Measurements from ENCODE around the gene IL15RA. TPM values are rescaled to one million over a fixed set of nuclear protein-coding genes. Genes with fewer than 3 reads are reported as not detected.

IL15RA gene
- total RNA-seq, 1 donor from 2014 or later = 0.40 TPM

- H3K27me3 Mint-ChIP-seq (ENCODE audit: unreplicated experiment) = no peaks in the 10 kb centered on the region
- H3K27ac Mint-ChIP-seq (ENCODE audit: unreplicated experiment) = no peak overlapping the region
- TF ChIP-seq CTCF (IDR thresholded peaks at IDR 0.05) = no peak
- H3K4me3 Mint-ChIP-seq (ENCODE audit: unreplicated experiment) = no peak overlapping the region
- no peak for DNase-seq (ENCODE audit: extremely low spot score, unreplicated experiment)
- H3K36me3 Mint-ChIP-seq (ENCODE audit: unreplicated experiment) = peaks cover 48% of the 10 kb centered on the region
- H3K4me1 Mint-ChIP-seq (ENCODE audit: unreplicated experiment) = no peaks in the 10 kb centered on the region
- no peaks in the 10 kb centered on the region for H3K9me3 Mint-ChIP-seq (ENCODE audit: unreplicated experiment)
These were observed 45.0 kb downstream of the IL15RA start for GRCh38 chr10:5932345-5932744.

- H3K27me3 Mint-ChIP-seq (ENCODE audit: unreplicated experiment) = no peaks in the 10 kb centered on the region
These were observed 47.1 kb downstream of the IL15RA start for GRCh38 chr10:5930272-5930671.

GRCh38 chr10:5929442-5929841 lies 47.9 kb downstream of the IL15RA start:
- H3K27ac Mint-ChIP-seq (ENCODE audit: unreplicated experiment) = no peak overlapping the region
- H3K27me3 Mint-ChIP-seq (ENCODE audit: unreplicated experiment) = no peaks in the 10 kb centered on the region
- no peak for TF ChIP-seq CTCF (IDR thresholded peaks at IDR 0.05)
- DNase-seq (ENCODE audit: extremely low spot score, unreplicated experiment) = no peak
- no peak overlapping the region for H3K4me3 Mint-ChIP-seq (ENCODE audit: unreplicated experiment)
- H3K36me3 Mint-ChIP-seq (ENCODE audit: unreplicated experiment) = peaks cover 35% of the 10 kb centered on the region
- H3K9me3 Mint-ChIP-seq (ENCODE audit: unreplicated experiment) = no peaks in the 10 kb centered on the region
- H3K4me1 Mint-ChIP-seq (ENCODE audit: unreplicated experiment) = no peaks in the 10 kb centered on the region

More at GRCh38 chr10:5930272-5930671, 47.1 kb downstream of the IL15RA start:
- Mint-ChIP-seq H3K9me3 (ENCODE audit: unreplicated experiment) (no peaks in the 10 kb centered on the region), H3K4me3 (ENCODE audit: unreplicated experiment) (no peak overlapping the region), H3K4me1 (ENCODE audit: unreplicated experiment) (no peaks in the 10 kb centered on the region), H3K27ac (ENCODE audit: unreplicated experiment) (no peak overlapping the region), H3K36me3 (ENCODE audit: unreplicated experiment) (peaks cover 36% of the 10 kb centered on the region)
- DNase-seq (ENCODE audit: extremely low spot score, unreplicated experiment) = no peak
- no peak for TF ChIP-seq CTCF (IDR thresholded peaks at IDR 0.05)

- Mint-ChIP-seq H3K9me3 (ENCODE audit: unreplicated experiment) (no peaks in the 10 kb centered on the region), H3K27ac (ENCODE audit: unreplicated experiment) (no peak overlapping the region), H3K4me3 (ENCODE audit: unreplicated experiment) (no peak overlapping the region), H3K27me3 (ENCODE audit: unreplicated experiment) (no peaks in the 10 kb centered on the region), H3K36me3 (ENCODE audit: unreplicated experiment) (peaks cover 43% of the 10 kb centered on the region), H3K4me1 (ENCODE audit: unreplicated experiment) (no peaks in the 10 kb centered on the region)
- no peak for TF ChIP-seq CTCF (IDR thresholded peaks at IDR 0.05)
- no peak for DNase-seq (ENCODE audit: extremely low spot score, unreplicated experiment)
These were observed 50.0 kb downstream of the IL15RA start for GRCh38 chr10:5927306-5927705.

- H3K27me3 Mint-ChIP-seq (ENCODE audit: unreplicated experiment) = no peaks in the 10 kb centered on the region
- H3K4me1 Mint-ChIP-seq (ENCODE audit: unreplicated experiment) = no peaks in the 10 kb centered on the region
- TF ChIP-seq CTCF (IDR thresholded peaks at IDR 0.05) = no peak
- peaks cover 57% of the 10 kb centered on the region for H3K36me3 Mint-ChIP-seq (ENCODE audit: unreplicated experiment)
- no peak for DNase-seq (ENCODE audit: extremely low spot score, unreplicated experiment)
- H3K27ac Mint-ChIP-seq (ENCODE audit: unreplicated experiment) = no peak overlapping the region
- no peaks in the 10 kb centered on the region for H3K9me3 Mint-ChIP-seq (ENCODE audit: unreplicated experiment)
- H3K4me3 Mint-ChIP-seq (ENCODE audit: unreplicated experiment) = no peak overlapping the region
These were observed 52.5 kb downstream of the IL15RA start for GRCh38 chr10:5924889-5925288.
